HepG2 (cell line): Measurements from ENCODE around the gene STK39. TPM values are rescaled to one million over a fixed set of nuclear protein-coding genes. Genes with fewer than 3 reads are reported as not detected.

Experiments used
- ATAC-seq: fragments of 200-7000 bp; cut with Tn5 transposase; 3 replicates; pipeline ENCODE4 v1.9.1; 2020; ENCODE audit warnings: mild to moderate bottlenecking, moderate library complexity
- BruUV-seq: library from RNA; stranded (reverse); fragments of 400-500 nt; replicated peaks from 2 replicates; lab custom pipeline; 2021; lab: Mats Ljungman, UMichigan
- CTCF ChIA-PET: fragments of 300-600 bp; formaldehyde crosslinking; extraction: SDS; loops from one replicate; lab custom pipeline; 2021; ENCODE audit warnings: low total read pairs, inconsistent platforms, low intra/inter-chr PET ratio; lab: Yijun Ruan, JAX
- POLR2A ChIA-PET: fragments of 350-600 bp; sonication (Branson Sonifier 250); formaldehyde crosslinking; loops from one replicate; lab custom pipeline; 2020; ENCODE audit warnings: antibody characterized with exemption, inconsistent platforms; lab: Yijun Ruan, JAX
- DNase-seq: peaks from one replicate; pipeline ENCODE4 v3.0.0-alpha.2; 2015; ENCODE audit warnings: low spot score
- FAIRE-seq: peaks from 3 replicates; lab custom pipeline; 2011; peaks lifted over from hg19 to GRCh38; lab: Jason Lieb, UNC
- H2AFZ ChIP-seq: one replicate; pipeline ENCODE4 v1.6.1; 2011; ENCODE audit warnings: low read length, inconsistent platforms
- H3K27ac ChIP-seq: fragments of 300-600 bp; 3 replicates; pipeline ENCODE4 v1.8.0; 2011; ENCODE audit warnings: mixed run types, mild to moderate bottlenecking, mixed read lengths, low read length, inconsistent platforms; ENCODE audit not compliant: insufficient read depth; ENCODE audit errors: extremely low read length
- H3K27me3 ChIP-seq, 2 experiments: fragments of 200-600 bp in 1 of 2; 2 replicates in 1 of 2; 3 replicates in 1 of 2; pipeline versions ENCODE4 v1.6.0 to v1.8.0; 2011; ENCODE audit warnings: low read length in 2 of 2, mild to moderate bottlenecking in 2 of 2, moderate library complexity in 2 of 2, inconsistent platforms in 1 of 2; ENCODE audit not compliant: insufficient read depth in 2 of 2, control insufficient read depth in 1 of 2
- H3K36me3 ChIP-seq, 2 experiments: fragments of 200-600 bp in 1 of 2; replicated peaks in 1 of 2; 2 replicates in 1 of 2; 3 replicates in 1 of 2; pipeline versions ENCODE4 v1.5.1 to v1.8.0; 2011; ENCODE audit warnings: low read length in 2 of 2, inconsistent platforms in 1 of 2; ENCODE audit not compliant: insufficient read depth in 2 of 2, control insufficient read depth in 1 of 2
- H3K4me1 ChIP-seq: 2 replicates; pipeline ENCODE4 v1.5.1; 2012; ENCODE audit warnings: low read length, inconsistent platforms; ENCODE audit not compliant: insufficient read depth
- H3K4me2 ChIP-seq: 2 replicates; pipeline ENCODE4 v1.6.0; 2011; ENCODE audit warnings: low read depth, low read length, inconsistent platforms
- H3K4me3 ChIP-seq, 3 experiments: fragments of 200-600 bp in 1 of 3; sonication (generic), shearing (Covaris generic) in 1 of 3; replicated peaks in 1 of 3; 2 replicates each; pipeline ENCODE4 v1.5.1; 2011 to 2016; ENCODE audit warnings: low read length in 3 of 3, inconsistent platforms in 2 of 3, low read depth in 2 of 3, mild to moderate bottlenecking in 2 of 3, control low read depth in 1 of 3, mixed read lengths in 1 of 3; ENCODE audit not compliant: insufficient read depth in 1 of 3
- H3K79me2 ChIP-seq: one replicate; pipeline ENCODE4 v1.6.1; 2011; ENCODE audit warnings: low read length, inconsistent platforms; ENCODE audit not compliant: insufficient read depth
- H3K9ac ChIP-seq: 2 replicates; pipeline ENCODE4 v1.6.0; 2011; ENCODE audit warnings: mild to moderate bottlenecking, low read depth, low read length, inconsistent platforms; ENCODE audit not compliant: insufficient read depth
- H3K9me3 ChIP-seq: 2 replicates; pipeline ENCODE4 v1.5.1; 2012; ENCODE audit warnings: mild to moderate bottlenecking, low read length
- H4K20me1 ChIP-seq: 2 replicates; pipeline ENCODE4 v1.6.0; 2011; ENCODE audit warnings: inconsistent platforms, mild to moderate bottlenecking, low read length, moderate library complexity; ENCODE audit not compliant: insufficient read depth
- HNRNPLL ChIP-seq: fragments of 200-400 bp; formaldehyde crosslinking; IDR thresholded peaks from 2 replicates; pipeline ENCODE4 v1.6.1; 2017; ENCODE audit warnings: mild to moderate bottlenecking, low read depth, low read length; ENCODE audit not compliant: poor library complexity, severe bottlenecking
- KMT2B ChIP-seq: IDR thresholded peaks from 2 replicates; pipeline ENCODE4 v1.6.1; 2016; ENCODE audit warnings: missing genetic modification reagents, missing compliant biosample characterization
- SRSF1 ChIP-seq: fragments of 200-400 bp; formaldehyde crosslinking; optimal IDR thresholded peaks from 2 replicates; pipeline ENCODE3; 2017; ENCODE audit warnings: mild to moderate bottlenecking, low read depth, low read length, moderate library complexity
- ZNF160 ChIP-seq: sonication (generic); formaldehyde crosslinking; IDR thresholded peaks from 2 replicates; pipeline ENCODE4 v1.8.0; 2022; ENCODE audit warnings: mild to moderate bottlenecking, inconsistent platforms, missing genetic modification reagents
- ZNF224 ChIP-seq: sonication (generic); formaldehyde crosslinking; IDR thresholded peaks from 2 replicates; pipeline ENCODE4 v1.5.0; 2020; ENCODE audit warnings: mild to moderate bottlenecking, missing genetic modification reagents
- ZNF430 ChIP-seq: sonication (generic); formaldehyde crosslinking; IDR thresholded peaks from 2 replicates; pipeline ENCODE4 v1.9.0; 2021; ENCODE audit warnings: mild to moderate bottlenecking, missing genetic modification reagents
- WGBS: methylation state at CpG from one replicate; pipeline ENCODE4 v1.1.6; 2017; ENCODE audit warnings: low lambda C conversion rate; 5-methylcytosine and 5-hydroxymethylcytosine counted together
- in situ Hi-C: cut with HindIII; loops from 2 replicates; pipeline ENCODE4 v1.10.0; 2017; ENCODE audit warnings: low pct_unique_long_range_greater_than_20kb; ENCODE audit not compliant: extremely low pct_ligation_motif_present
- intact Hi-C: fragments of 100-400 bp; cut with micrococcal nuclease; formaldehyde crosslinking; loops from one replicate; pipeline ENCODE4 v1.10.0; 2022; ENCODE audit not compliant: unreplicated experiment
- polyA plus RNA-seq, 8 experiments: library from polyadenylated mRNA; depleted of rRNA in 3 of 8; stranded (reverse) in 7 of 8; unstranded in 1 of 8; fragments of >200 nt; fragmentation: Illumina TruSeq in 4 of 8; extraction: Trizol in 4 of 8; gene quantifications; 2 replicates each; pipeline versions ENCODE4 v1.2.1 to v1.2.3, GENCODE V29; 2011 to 2016; ENCODE audit warnings: low read depth in 4 of 8, missing spikeins in 1 of 8, mixed read lengths in 1 of 8; ENCODE audit not compliant: insufficient read depth in 1 of 8
- total RNA-seq, 5 experiments: library from RNA; depleted of rRNA; stranded (reverse); fragments of >200 nt; fragmentation: Illumina TruSeq; extraction: Trizol; gene quantifications; 2 replicates each; pipeline ENCODE4 v1.2.3, GENCODE V29; 2016; ENCODE audit warnings: low read depth in 1 of 5
- TF ChIP-seq, protein P1 (sequence below): sonication (generic); formaldehyde crosslinking; IDR thresholded peaks from 2 replicates; pipeline ENCODE4 v1.5.1; 2020; ENCODE audit warnings: mild to moderate bottlenecking, missing genetic modification reagents, borderline replicate concordance
- TF ChIP-seq, protein P2 (sequence below): sonication (generic); formaldehyde crosslinking; IDR thresholded peaks from 2 replicates; pipeline ENCODE4 v1.4.0; 2020; ENCODE audit warnings: mild to moderate bottlenecking, missing genetic modification reagents
- TF ChIP-seq, protein P3 (sequence below): IDR thresholded peaks from 2 replicates; pipeline ENCODE4 v1.6.1; 2018; ENCODE audit warnings: missing genetic modification reagents, mild to moderate bottlenecking, missing compliant biosample characterization

STK39 gene
- total and polyA plus RNA-seq, 2 of the 13 experiments (the other 11 are each of a cell fraction or from before 2014, with no cell fraction given), result 27.3 to 38.4 TPM

DNA sequence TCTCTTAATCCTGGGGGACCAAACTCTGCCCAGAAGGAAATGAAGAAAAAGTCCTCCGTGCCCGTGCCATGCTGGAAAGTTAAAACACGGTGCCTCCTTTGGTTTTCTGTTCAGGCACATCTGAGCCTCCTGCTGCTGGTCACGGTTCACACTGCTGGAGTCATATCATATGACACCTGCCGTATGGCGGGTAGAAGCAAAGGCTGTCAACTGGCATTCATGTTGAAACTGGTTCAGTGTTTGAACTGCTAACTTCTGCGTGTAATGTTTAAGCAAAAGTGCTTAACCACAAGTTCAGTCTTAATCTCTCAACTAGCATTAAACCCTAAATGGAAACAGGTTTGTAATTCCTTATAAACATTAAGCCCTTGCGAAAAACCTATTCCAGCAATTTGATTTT is 3.1 kb downstream of the STK39 start (continued):
- TF ChIP-seq, protein P1, sequence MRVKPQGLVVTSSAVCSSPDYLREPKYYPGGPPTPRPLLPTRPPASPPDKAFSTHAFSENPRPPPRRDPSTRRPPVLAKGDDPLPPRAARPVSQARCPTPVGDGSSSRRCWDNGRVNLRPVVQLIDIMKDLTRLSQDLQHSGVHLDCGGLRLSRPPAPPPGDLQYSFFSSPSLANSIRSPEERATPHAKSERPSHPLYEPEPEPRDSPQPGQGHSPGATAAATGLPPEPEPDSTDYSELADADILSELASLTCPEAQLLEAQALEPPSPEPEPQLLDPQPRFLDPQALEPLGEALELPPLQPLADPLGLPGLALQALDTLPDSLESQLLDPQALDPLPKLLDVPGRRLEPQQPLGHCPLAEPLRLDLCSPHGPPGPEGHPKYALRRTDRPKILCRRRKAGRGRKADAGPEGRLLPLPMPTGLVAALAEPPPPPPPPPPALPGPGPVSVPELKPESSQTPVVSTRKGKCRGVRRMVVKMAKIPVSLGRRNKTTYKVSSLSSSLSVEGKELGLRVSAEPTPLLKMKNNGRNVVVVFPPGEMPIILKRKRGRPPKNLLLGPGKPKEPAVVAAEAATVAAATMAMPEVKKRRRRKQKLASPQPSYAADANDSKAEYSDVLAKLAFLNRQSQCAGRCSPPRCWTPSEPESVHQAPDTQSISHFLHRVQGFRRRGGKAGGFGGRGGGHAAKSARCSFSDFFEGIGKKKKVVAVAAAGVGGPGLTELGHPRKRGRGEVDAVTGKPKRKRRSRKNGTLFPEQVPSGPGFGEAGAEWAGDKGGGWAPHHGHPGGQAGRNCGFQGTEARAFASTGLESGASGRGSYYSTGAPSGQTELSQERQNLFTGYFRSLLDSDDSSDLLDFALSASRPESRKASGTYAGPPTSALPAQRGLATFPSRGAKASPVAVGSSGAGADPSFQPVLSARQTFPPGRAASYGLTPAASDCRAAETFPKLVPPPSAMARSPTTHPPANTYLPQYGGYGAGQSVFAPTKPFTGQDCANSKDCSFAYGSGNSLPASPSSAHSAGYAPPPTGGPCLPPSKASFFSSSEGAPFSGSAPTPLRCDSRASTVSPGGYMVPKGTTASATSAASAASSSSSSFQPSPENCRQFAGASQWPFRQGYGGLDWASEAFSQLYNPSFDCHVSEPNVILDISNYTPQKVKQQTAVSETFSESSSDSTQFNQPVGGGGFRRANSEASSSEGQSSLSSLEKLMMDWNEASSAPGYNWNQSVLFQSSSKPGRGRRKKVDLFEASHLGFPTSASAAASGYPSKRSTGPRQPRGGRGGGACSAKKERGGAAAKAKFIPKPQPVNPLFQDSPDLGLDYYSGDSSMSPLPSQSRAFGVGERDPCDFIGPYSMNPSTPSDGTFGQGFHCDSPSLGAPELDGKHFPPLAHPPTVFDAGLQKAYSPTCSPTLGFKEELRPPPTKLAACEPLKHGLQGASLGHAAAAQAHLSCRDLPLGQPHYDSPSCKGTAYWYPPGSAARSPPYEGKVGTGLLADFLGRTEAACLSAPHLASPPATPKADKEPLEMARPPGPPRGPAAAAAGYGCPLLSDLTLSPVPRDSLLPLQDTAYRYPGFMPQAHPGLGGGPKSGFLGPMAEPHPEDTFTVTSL (CRISPR knock-in tag), result 0 out of 2 replicates have a peak, but pooled peaks have one; percentile 52
- TF ChIP-seq ZNF430 (CRISPR knock-in tag), result no peak

DNA sequence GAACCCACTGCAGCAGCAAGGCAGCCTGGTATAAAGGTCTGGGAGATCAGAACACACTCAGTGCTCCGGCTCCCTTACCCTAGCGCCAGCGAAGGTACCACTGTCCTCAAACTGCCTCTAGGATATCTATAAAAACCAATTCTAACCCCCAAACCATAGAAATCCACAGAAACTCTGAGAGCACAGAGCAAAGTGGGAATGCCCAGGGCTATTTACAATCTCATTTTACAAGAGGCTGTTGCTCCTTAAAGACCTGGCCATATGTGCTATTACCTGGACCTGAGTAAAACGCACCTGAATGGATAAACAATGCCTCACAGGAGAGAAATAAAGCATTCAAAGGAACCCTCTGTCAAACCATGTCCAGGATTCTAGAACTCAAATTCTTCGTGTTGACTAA is 4.3 kb downstream of the STK39 start:
- DNase-seq, result no peak
- POLR2A ChIA-PET, result interaction anchor here (0.6 kb wide), 1 partner anchor 16 kb away, joined by 6 read pairs; no protein-coding TSS in a partner anchor
- BruUV-seq, result no TSS peak

More for the DNA sequence above, 4.3 kb downstream of the STK39 start:
- Histone ChIP-seq H3K27ac (no peak overlapping the region), H4K20me1 (no peaks in the 10 kb centered on the region; the same call in 1 of the 2 replicates), H3K4me1 (peaks cover 53% of the 10 kb centered on the region), H3K36me3 (peaks cover 2 to 12% of the 10 kb centered on the region in 2 experiments; a peak in 3 of 5 replicates), H3K4me3 (no peak overlapping the region), H3K4me2 (no peak overlapping the region; the same call in 1 of the 2 replicates), H3K9ac (no peak overlapping the region), H2AFZ (no peak overlapping the region), H3K9me3 (no peaks in the 10 kb centered on the region), H3K79me2 (peaks cover 75% of the 10 kb centered on the region), H3K27me3 (no peaks in the 10 kb centered on the region)
- in situ Hi-C loops, result no loop called here
- CTCF ChIA-PET, result no interaction called here
- no peak for FAIRE-seq
- TF ChIP-seq KMT2B (CRISPR knock-in tag) (no peak), ZNF160 (CRISPR knock-in tag) (no peak), HNRNPLL (no peak), ZNF224 (no peak), SRSF1 (no peak)
- TF ChIP-seq, protein P2, sequence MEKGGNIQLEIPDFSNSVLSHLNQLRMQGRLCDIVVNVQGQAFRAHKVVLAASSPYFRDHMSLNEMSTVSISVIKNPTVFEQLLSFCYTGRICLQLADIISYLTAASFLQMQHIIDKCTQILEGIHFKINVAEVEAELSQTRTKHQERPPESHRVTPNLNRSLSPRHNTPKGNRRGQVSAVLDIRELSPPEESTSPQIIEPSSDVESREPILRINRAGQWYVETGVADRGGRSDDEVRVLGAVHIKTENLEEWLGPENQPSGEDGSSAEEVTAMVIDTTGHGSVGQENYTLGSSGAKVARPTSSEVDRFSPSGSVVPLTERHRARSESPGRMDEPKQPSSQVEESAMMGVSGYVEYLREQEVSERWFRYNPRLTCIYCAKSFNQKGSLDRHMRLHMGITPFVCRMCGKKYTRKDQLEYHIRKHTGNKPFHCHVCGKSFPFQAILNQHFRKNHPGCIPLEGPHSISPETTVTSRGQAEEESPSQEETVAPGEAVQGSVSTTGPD (CRISPR knock-in tag), result no peak
- TF ChIP-seq, protein P3, sequence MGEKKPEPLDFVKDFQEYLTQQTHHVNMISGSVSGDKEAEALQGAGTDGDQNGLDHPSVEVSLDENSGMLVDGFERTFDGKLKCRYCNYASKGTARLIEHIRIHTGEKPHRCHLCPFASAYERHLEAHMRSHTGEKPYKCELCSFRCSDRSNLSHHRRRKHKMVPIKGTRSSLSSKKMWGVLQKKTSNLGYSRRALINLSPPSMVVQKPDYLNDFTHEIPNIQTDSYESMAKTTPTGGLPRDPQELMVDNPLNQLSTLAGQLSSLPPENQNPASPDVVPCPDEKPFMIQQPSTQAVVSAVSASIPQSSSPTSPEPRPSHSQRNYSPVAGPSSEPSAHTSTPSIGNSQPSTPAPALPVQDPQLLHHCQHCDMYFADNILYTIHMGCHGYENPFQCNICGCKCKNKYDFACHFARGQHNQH, result no peak
- intact Hi-C loops, result no loop called here
- WGBS, result 98% methylated on average over 5 of the region's 5 CpGs
- ATAC-seq, result no peak
